H1 (cell line): ENCODE measurements around the gene KCNQ1. TPM values are rescaled to one million over a fixed set of nuclear protein-coding genes. Genes with fewer than 3 reads are reported as not detected.

Experiments used
- ASH2L ChIP-seq: fragments of 200-600, 300-600 bp; sonication (generic); IDR thresholded peaks from one replicate; pipeline ENCODE4 v1.7.1; 2017; ENCODE audit warnings: low read length
- CHD7 ChIP-seq: fragments of 300-600 bp; sonication (generic); IDR thresholded peaks from 2 replicates; pipeline ENCODE4 v1.7.1; 2012; ENCODE audit warnings: low read length, moderate library complexity, mild to moderate bottlenecking, inconsistent platforms; ENCODE audit not compliant: insufficient replicate concordance
- CTBP2 ChIP-seq: IDR thresholded peaks from 2 replicates; pipeline ENCODE4 v1.7.0; 2011; ENCODE audit warnings: borderline replicate concordance, mild to moderate bottlenecking, moderate library complexity, mixed read lengths, low read length; ENCODE audit not compliant: insufficient read depth, insufficient read length
- CTCF ChIP-seq, 3 experiments: IDR thresholded peaks; 1 replicate in 2 of 3; 2 replicates in 1 of 3; pipeline versions ENCODE4 v1.5.1 to v1.6.1; 2011; ENCODE audit warnings: low read length in 3 of 3, mild to moderate bottlenecking in 3 of 3, inconsistent platforms in 2 of 3, low read depth in 1 of 3, moderate library complexity in 1 of 3; ENCODE audit not compliant: insufficient read depth in 1 of 3; ENCODE audit errors: control extremely low read depth in 1 of 3
- JUN ChIP-seq: IDR thresholded peaks from 2 replicates; pipeline ENCODE4 v1.6.1; 2011; ENCODE audit warnings: low read depth, mild to moderate bottlenecking, improper control_type of control experiment, low read length
- RXRA ChIP-seq: IDR thresholded peaks from 2 replicates; pipeline ENCODE4 v1.6.1; 2011; ENCODE audit warnings: low read depth, mild to moderate bottlenecking, low read length, moderate library complexity; ENCODE audit not compliant: insufficient read depth
- polyA plus RNA-seq, 7 experiments: library from polyadenylated mRNA; depleted of rRNA in 3 of 7; stranded (reverse) in 5 of 7; unstranded in 2 of 7; fragments of >200 nt in 5 of 7; fragments of 200-250 nt in 2 of 7; gene quantifications; 1 replicate in 5 of 7; 2 replicates in 1 of 7; 4 replicates in 1 of 7; pipeline versions ENCODE4 v1.2.1 to v1.2.3, GENCODE V29; 2011 to 2013; ENCODE audit warnings: missing spikeins in 2 of 7, mixed read lengths in 2 of 7
- total RNA-seq: library from RNA; stranded (reverse); fragmentation: NEBNext Ultra II Directional; extraction: Animal tissue kit (Norgen Biotek cat#: 25700); gene quantifications from 2 replicates; pipeline ENCODE4 v1.2.1, GENCODE V29; 2021
- TF ChIP-seq, protein P1 (sequence below): IDR thresholded peaks from 2 replicates; pipeline ENCODE4 v1.6.1; 2012; ENCODE audit warnings: low read length, inconsistent platforms

KCNQ1 gene
- total and polyA plus RNA-seq, 2 of the 8 experiments (the other 6 are each of a cell fraction or from before 2014, with no cell fraction given): 1.9 to 2.0 TPM

DNA sequence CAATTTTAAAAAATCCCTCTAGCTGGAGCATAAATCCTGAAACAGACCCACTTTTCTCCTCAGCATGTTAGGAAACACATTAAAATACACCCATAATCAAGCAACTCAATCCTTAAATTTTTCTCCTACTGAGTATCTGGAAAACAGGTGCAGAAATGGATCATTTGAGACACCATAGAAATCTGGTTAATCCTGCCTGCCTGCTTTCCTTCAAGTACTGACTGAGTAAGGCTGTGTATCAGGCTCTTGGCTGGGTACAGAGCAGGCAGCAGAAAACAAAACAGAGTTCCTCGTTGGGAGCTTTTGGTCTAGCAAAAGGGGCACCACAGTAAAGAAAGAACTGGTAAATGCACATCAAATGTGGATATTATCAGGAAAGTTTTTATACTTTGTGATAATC is 253.1 kb downstream of the KCNQ1 start (continued):
- TF ChIP-seq CHD7: no peak
- no peak for TF ChIP-seq CTCF (IDR thresholded peaks at IDR 0.05; ENCODE audit: control extremely low read depth in 1 of 3, insufficient read depth in 1 of 3, low read depth in 1 of 3, low read length in 3 of 3)
- TF ChIP-seq ASH2L: no peak
- TF ChIP-seq JUN: no peak
- no peak for TF ChIP-seq RXRA
- TF ChIP-seq, protein P1, sequence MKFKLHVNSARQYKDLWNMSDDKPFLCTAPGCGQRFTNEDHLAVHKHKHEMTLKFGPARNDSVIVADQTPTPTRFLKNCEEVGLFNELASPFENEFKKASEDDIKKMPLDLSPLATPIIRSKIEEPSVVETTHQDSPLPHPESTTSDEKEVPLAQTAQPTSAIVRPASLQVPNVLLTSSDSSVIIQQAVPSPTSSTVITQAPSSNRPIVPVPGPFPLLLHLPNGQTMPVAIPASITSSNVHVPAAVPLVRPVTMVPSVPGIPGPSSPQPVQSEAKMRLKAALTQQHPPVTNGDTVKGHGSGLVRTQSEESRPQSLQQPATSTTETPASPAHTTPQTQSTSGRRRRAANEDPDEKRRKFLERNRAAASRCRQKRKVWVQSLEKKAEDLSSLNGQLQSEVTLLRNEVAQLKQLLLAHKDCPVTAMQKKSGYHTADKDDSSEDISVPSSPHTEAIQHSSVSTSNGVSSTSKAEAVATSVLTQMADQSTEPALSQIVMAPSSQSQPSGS: no peak
- TF ChIP-seq CTBP2: no peak
